Measurements from ENCODE around the gene CRB2.

CRB2 gene

GRCh38 chr9:123336959-123337358 is 19.0 kb upstream of the CRB2 start:
- H3K4me3 ChIP-seq (ENCODE audit: low read depth, low read length): no peak overlapping the region
- TF ChIP-seq CTCF (IDR thresholded peaks at IDR 0.05; ENCODE audit: low read depth, low read length): no peak

- no peak for TF ChIP-seq CTCF (IDR thresholded peaks at IDR 0.05; ENCODE audit: low read depth, low read length)
- H3K4me3 ChIP-seq (ENCODE audit: low read depth, low read length): no peak overlapping the region
Observed at GRCh38 chr9:123337971-123338370, 18.0 kb upstream of the CRB2 start.

- no peak overlapping the region for H3K4me3 ChIP-seq (ENCODE audit: low read depth, low read length)
- no peak for TF ChIP-seq CTCF (IDR thresholded peaks at IDR 0.05; ENCODE audit: low read depth, low read length)
Observed at GRCh38 chr9:123338710-123339665, 17.0 kb upstream of the CRB2 start.

- no peak for TF ChIP-seq CTCF (IDR thresholded peaks at IDR 0.05; ENCODE audit: low read depth, low read length)
- H3K4me3 ChIP-seq (ENCODE audit: low read depth, low read length): no peak overlapping the region
Observed at GRCh38 chr9:123339666-123340510, 16.1 kb upstream of the CRB2 start.

GRCh38 chr9:123341816-123342215 is 14.2 kb upstream of the CRB2 start:
- TF ChIP-seq CTCF (IDR thresholded peaks at IDR 0.05; ENCODE audit: low read depth, low read length): no peak
- no peak overlapping the region for H3K4me3 ChIP-seq (ENCODE audit: low read depth, low read length)

GRCh38 chr9:123342247-123342646 is 13.8 kb upstream of the CRB2 start:
- no peak for TF ChIP-seq CTCF (IDR thresholded peaks at IDR 0.05; ENCODE audit: low read depth, low read length)
- no peak overlapping the region for H3K4me3 ChIP-seq (ENCODE audit: low read depth, low read length)
